GM19099 (cell line): ENCODE measurements around the gene CDKAL1.

Experiments used
- POLR2A ChIP-seq: IDR thresholded peaks from 3 replicates; pipeline ENCODE4 v1.6.1; 2011; ENCODE audit warnings: low read depth; ENCODE audit not compliant: insufficient read length; ENCODE audit errors: extremely low read depth

The CDKAL1 gene

GRCh38 chr6:20771409-20771808, 237.2 kb downstream of the CDKAL1 start:
- TF ChIP-seq POLR2A = no peak

- TF ChIP-seq POLR2A = no peak
Measured at GRCh38 chr6:20773822-20774221, 239.6 kb downstream of the CDKAL1 start.

- no peak for TF ChIP-seq POLR2A
Measured at GRCh38 chr6:20775981-20776380, 241.7 kb downstream of the CDKAL1 start.

GRCh38 chr6:20777801-20778200, 243.5 kb downstream of the CDKAL1 start:
- TF ChIP-seq POLR2A = no peak

GRCh38 chr6:20778459-20778858, 244.2 kb downstream of the CDKAL1 start:
- TF ChIP-seq POLR2A = no peak

- TF ChIP-seq POLR2A = no peak
Measured at GRCh38 chr6:20778912-20779311, 244.7 kb downstream of the CDKAL1 start.

- no peak for TF ChIP-seq POLR2A
Measured at GRCh38 chr6:20789162-20789561, 254.9 kb downstream of the CDKAL1 start.

- no peak for TF ChIP-seq POLR2A
Measured at GRCh38 chr6:20790032-20790791, 256.0 kb downstream of the CDKAL1 start.

GRCh38 chr6:20791074-20791473, 256.8 kb downstream of the CDKAL1 start:
- no peak for TF ChIP-seq POLR2A

GRCh38 chr6:20791944-20792343, 257.7 kb downstream of the CDKAL1 start:
- TF ChIP-seq POLR2A = no peak

GRCh38 chr6:20793174-20793573, 258.9 kb downstream of the CDKAL1 start:
- TF ChIP-seq POLR2A = no peak

GRCh38 chr6:20797597-20797996, 263.3 kb downstream of the CDKAL1 start:
- TF ChIP-seq POLR2A = no peak

- no peak for TF ChIP-seq POLR2A
Measured at GRCh38 chr6:20800229-20800628, 266.0 kb downstream of the CDKAL1 start.

GRCh38 chr6:20800653-20801052, 266.4 kb downstream of the CDKAL1 start:
- no peak for TF ChIP-seq POLR2A

GRCh38 chr6:20801595-20801994, 267.3 kb downstream of the CDKAL1 start:
- no peak for TF ChIP-seq POLR2A

- TF ChIP-seq POLR2A = no peak
Measured at GRCh38 chr6:20802596-20802995, 268.3 kb downstream of the CDKAL1 start.

GRCh38 chr6:20805021-20805420, 270.8 kb downstream of the CDKAL1 start:
- TF ChIP-seq POLR2A = no peak
